C4-2B (cell line): ENCODE results near the gene ITIH4.

Experiments
- CTCF ChIP-seq: fragments of 450-650 bp; conservative IDR thresholded peaks from 2 replicates; pipeline ENCODE4 v1.5.1; 2017; ENCODE audit warnings: mild to moderate bottlenecking
- ZFX ChIP-seq: fragments of 450-650 bp; IDR thresholded peaks from 2 replicates; pipeline ENCODE4 v1.6.1; 2017

- TF ChIP-seq CTCF: no peak
- no peak for TF ChIP-seq ZFX
Observed at GRCh38 chr3:52792413-52792812, 38.1 kb downstream of the ITIH4 start.
